Activated CD4-positive, alpha-beta T cell treated with anti-CD3 and anti-CD28 coated beads, Interleukin-2, amount 10 ng/mL, durations not matched to agents 24 days and 14 days (primary cell): ENCODE data around the gene MYCBP2. TPM values are rescaled to one million over a fixed set of nuclear protein-coding genes. Genes with fewer than 3 reads are reported as not detected.

Experiments
- DNase-seq: peaks from one replicate; pipeline ENCODE4 v3.0.0; 2022
- H3K27ac Mint-ChIP-seq: one replicate; pipeline ENCODE4 v1.8.0; 2022; ENCODE audit warnings: mild to moderate bottlenecking, mixed read lengths
- H3K27me3 Mint-ChIP-seq: one replicate; pipeline ENCODE4 v1.8.0; 2022; ENCODE audit warnings: mixed read lengths
- H3K36me3 Mint-ChIP-seq: one replicate; pipeline ENCODE4 v1.8.0; 2022; ENCODE audit warnings: low read depth, mild to moderate bottlenecking, mixed read lengths
- H3K4me1 Mint-ChIP-seq: one replicate; pipeline ENCODE4 v1.8.0; 2021; ENCODE audit warnings: mixed read lengths
- H3K4me3 Mint-ChIP-seq: one replicate; pipeline ENCODE4 v1.8.0; 2022; ENCODE audit warnings: mild to moderate bottlenecking, moderate library complexity, mixed read lengths
- H3K9me3 Mint-ChIP-seq: one replicate; pipeline ENCODE4 v1.8.0; 2021; ENCODE audit warnings: mixed read lengths
- intact Hi-C: fragments of 100-400 bp; cut with micrococcal nuclease; formaldehyde crosslinking; loops from one replicate; pipeline ENCODE4 v1.15.1; 2023
- total RNA-seq: library from RNA; stranded (reverse); gene quantifications from 2 replicates; pipeline ENCODE4 v1.2.3, GENCODE V29; 2022

Gene MYCBP2
- total RNA-seq, 1 donor from 2014 or later, result 119 TPM

DNA sequence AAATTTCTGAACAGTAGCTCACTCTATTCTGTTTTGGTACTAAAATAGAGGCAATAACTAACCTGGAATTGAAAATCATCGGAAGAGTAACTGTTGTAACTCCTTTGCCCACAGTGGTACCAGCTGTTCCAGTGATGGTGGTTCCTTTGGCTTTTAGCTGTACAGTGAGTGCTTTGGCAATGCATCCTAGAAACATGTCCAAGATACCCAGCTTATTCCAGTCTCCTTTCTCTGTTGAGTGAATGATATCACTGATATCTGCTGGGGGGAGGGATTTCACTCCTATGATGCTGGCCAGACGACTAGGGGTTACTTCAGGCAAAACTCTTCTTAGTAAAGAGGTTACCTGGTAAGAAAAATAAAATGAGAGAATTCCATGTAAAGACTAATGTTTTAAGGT is 259.4 kb downstream of the MYCBP2 start:
- no peak overlapping the region for H3K4me3 Mint-ChIP-seq
- peaks cover 41% of the 10 kb centered on the region for H3K36me3 Mint-ChIP-seq
- H3K27ac Mint-ChIP-seq, result no peak overlapping the region
- no peaks in the 10 kb centered on the region for H3K4me1 Mint-ChIP-seq
- no peak for DNase-seq
- no peaks in the 10 kb centered on the region for H3K27me3 Mint-ChIP-seq
- intact Hi-C loops, result no loop called here
- H3K9me3 Mint-ChIP-seq, result no peaks in the 10 kb centered on the region

DNA sequence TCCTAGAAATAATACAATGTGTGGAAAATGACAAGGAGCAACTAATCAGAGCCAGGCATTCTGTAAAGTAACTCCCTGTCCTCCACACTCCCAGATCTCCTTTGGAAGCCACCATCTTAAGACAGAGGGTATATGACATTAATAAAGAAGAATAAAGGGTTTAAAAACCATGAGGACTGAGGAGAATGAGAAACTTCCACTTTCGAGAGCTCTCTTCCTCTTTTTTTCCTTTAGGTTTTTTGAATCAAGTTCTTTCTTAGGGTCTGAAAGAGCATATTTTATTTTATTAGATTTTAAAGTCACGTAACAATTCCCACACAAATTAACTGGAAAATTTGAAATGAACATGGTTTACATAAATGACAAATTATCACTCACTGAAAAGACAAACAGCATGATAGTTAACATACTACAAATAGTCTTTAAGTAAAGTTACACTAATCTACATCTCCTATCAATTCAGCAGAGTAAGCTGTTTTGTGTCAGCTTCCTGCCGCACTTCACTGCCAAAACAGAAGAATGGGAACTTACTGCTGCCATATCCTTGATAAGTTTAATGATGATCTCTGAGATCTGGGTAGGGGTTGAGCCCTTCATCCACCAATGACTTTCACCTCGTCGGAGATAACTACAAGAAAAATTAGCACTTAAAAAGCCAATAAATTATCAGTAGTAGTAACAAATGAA is 261.3 kb downstream of the MYCBP2 start:
- intact Hi-C loops, result no loop called here
- peaks cover 48% of the 10 kb centered on the region for H3K36me3 Mint-ChIP-seq
- no peaks in the 10 kb centered on the region for H3K27me3 Mint-ChIP-seq
- no peaks in the 10 kb centered on the region for H3K4me1 Mint-ChIP-seq
- no peak overlapping the region for H3K4me3 Mint-ChIP-seq
- no peaks in the 10 kb centered on the region for H3K9me3 Mint-ChIP-seq
- no peak for DNase-seq
- H3K27ac Mint-ChIP-seq, result no peak overlapping the region

DNA sequence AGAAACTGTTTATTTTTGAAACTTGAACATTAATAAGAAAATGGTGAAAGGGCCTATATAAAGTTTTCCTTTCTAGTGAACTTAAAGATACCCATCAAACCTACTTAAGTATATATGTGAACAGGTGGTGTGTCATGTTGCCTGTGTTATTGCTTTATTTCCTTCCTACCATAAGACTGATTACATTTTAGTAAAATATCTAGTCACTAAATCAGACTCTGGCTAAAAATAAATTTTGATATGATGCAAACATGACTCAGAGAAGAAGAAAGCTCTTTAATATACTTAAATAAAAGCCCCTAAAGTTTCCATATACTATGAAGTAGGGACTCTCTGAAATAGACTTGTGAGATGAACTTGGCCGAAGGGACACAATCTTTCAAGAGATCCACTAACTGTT is 264.8 kb downstream of the MYCBP2 start:
- H3K36me3 Mint-ChIP-seq, result peaks cover 40% of the 10 kb centered on the region
- no peaks in the 10 kb centered on the region for H3K4me1 Mint-ChIP-seq
- no peaks in the 10 kb centered on the region for H3K27me3 Mint-ChIP-seq
- H3K4me3 Mint-ChIP-seq, result no peak overlapping the region
- no peak overlapping the region for H3K27ac Mint-ChIP-seq
- intact Hi-C loops, result no loop called here
- DNase-seq, result no peak
- H3K9me3 Mint-ChIP-seq, result no peaks in the 10 kb centered on the region

DNA sequence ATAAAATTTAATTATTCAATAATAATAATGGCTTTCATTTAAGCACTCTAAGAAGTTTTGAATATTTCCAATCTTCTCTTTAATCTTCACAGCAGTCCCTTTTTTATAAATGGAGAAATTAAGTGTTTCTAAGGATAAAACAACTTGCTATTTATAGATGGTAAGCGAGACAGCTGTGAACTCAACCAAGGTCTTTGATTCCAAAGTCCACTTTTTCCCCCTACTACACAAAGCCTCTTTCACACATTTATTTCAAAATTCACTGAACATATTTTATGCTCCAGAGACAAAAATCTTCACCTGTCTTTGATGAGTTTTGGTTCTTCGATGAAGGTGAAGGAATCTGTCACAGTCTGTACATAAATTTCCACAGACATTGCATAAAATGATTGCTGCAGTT is 265.5 kb downstream of the MYCBP2 start:
- H3K36me3 Mint-ChIP-seq, result peaks cover 42% of the 10 kb centered on the region
- intact Hi-C loops, result no loop called here
- no peak overlapping the region for H3K27ac Mint-ChIP-seq

DNA sequence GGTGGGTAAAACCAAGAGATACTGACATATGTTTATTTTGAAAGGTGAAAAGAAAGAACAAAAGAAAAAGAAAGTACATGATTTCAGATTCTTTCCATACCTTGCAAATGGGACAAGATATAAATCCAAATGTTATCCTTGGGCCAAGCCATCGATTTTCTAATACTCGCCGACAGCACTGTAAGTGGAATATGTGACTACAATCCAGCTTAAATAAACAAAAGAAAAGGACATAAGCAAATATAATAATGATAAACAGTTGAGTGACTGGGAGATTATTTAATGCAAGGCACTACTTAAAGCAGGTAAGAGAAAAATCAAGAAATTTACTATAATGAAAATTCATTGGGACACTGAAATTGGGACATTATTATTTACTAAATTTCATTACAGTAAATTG is 270.0 kb downstream of the MYCBP2 start:
- H3K36me3 Mint-ChIP-seq, result peaks cover 44% of the 10 kb centered on the region
- no peak for DNase-seq
- intact Hi-C loops, result no loop called here
- H3K27me3 Mint-ChIP-seq, result no peaks in the 10 kb centered on the region
- no peaks in the 10 kb centered on the region for H3K9me3 Mint-ChIP-seq
- peak overlapping the region; percentile 25 for H3K27ac Mint-ChIP-seq
- H3K4me3 Mint-ChIP-seq, result no peak overlapping the region
- no peaks in the 10 kb centered on the region for H3K4me1 Mint-ChIP-seq

More for the DNA sequence above, 265.5 kb downstream of the MYCBP2 start:
- no peak for DNase-seq
- H3K4me3 Mint-ChIP-seq, result no peak overlapping the region
- H3K4me1 Mint-ChIP-seq, result no peaks in the 10 kb centered on the region
- H3K27me3 Mint-ChIP-seq, result no peaks in the 10 kb centered on the region
- no peaks in the 10 kb centered on the region for H3K9me3 Mint-ChIP-seq

DNA sequence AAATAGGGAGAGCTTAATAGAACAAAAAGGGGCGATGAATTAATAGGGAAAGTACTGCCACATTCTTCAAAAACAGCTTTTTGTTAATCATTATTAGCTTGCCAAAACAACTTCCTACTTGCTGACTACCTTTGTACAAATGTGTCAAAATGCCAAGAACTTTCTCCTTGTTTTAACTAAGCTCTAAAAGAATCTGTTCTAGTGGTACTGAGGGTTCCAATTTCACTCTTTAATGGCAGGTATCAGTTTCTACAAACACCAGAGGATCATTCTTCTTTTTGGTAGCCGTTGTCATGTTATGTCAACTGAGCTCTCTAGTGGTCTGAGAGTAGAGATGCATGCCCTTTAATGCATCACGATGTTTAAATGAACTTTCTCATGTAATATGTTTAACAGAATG is 270.5 kb downstream of the MYCBP2 start:
- no peaks in the 10 kb centered on the region for H3K9me3 Mint-ChIP-seq
- H3K27ac Mint-ChIP-seq, result no peak overlapping the region
- peaks cover 43% of the 10 kb centered on the region for H3K36me3 Mint-ChIP-seq
- H3K4me3 Mint-ChIP-seq, result no peak overlapping the region
- H3K4me1 Mint-ChIP-seq, result no peaks in the 10 kb centered on the region
- no peaks in the 10 kb centered on the region for H3K27me3 Mint-ChIP-seq
- no peak for DNase-seq
- intact Hi-C loops, result no loop called here

DNA sequence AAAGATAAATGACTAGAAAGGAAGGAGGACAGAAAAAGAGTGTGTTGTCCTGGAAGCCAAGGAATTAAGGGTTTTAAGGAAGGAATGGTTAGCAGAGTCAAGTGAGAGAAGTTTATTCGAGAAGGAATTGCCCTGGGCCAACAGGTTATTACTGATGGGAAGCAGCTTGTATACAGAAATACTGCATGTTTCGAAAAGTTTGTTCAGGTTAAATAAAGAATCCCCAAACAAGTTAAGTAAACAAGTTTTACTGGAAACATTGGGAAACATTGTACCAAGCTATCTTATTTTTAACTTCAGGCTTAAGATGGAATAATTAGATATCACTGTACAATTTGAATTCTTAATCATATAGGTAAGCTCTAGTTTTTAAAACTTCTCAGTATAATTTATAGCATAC is 271.7 kb downstream of the MYCBP2 start:
- no peak overlapping the region for H3K27ac Mint-ChIP-seq
- H3K9me3 Mint-ChIP-seq, result no peaks in the 10 kb centered on the region
- H3K27me3 Mint-ChIP-seq, result no peaks in the 10 kb centered on the region
- no peak overlapping the region for H3K4me3 Mint-ChIP-seq
- no peak for DNase-seq
- peaks cover 51% of the 10 kb centered on the region for H3K36me3 Mint-ChIP-seq
- intact Hi-C loops, result no loop called here
- no peaks in the 10 kb centered on the region for H3K4me1 Mint-ChIP-seq

DNA sequence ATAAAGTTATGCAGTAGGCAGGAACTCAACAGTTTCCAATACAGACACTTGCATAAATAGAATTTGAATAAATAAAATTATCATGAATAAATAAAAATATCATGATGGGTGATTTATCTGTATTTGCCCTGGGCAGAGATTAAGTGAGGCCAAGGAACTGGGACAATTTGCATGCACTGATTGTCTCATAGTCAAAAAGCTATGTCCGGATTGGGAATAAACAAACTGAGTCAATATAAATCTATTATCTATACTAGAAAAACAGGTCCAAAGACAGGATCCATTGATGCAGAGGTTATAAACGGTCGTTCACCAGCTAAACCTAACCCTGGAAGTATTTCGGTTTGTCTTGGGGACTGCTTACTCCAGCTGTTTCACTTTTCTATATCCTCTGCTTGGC is 273.7 kb downstream of the MYCBP2 start:
- peaks cover 61% of the 10 kb centered on the region for H3K36me3 Mint-ChIP-seq
- H3K4me3 Mint-ChIP-seq, result no peak overlapping the region
- H3K4me1 Mint-ChIP-seq, result no peaks in the 10 kb centered on the region
- no peaks in the 10 kb centered on the region for H3K27me3 Mint-ChIP-seq
- DNase-seq, result no peak
- no peak overlapping the region for H3K27ac Mint-ChIP-seq
- H3K9me3 Mint-ChIP-seq, result no peaks in the 10 kb centered on the region
- intact Hi-C loops, result no loop called here

DNA sequence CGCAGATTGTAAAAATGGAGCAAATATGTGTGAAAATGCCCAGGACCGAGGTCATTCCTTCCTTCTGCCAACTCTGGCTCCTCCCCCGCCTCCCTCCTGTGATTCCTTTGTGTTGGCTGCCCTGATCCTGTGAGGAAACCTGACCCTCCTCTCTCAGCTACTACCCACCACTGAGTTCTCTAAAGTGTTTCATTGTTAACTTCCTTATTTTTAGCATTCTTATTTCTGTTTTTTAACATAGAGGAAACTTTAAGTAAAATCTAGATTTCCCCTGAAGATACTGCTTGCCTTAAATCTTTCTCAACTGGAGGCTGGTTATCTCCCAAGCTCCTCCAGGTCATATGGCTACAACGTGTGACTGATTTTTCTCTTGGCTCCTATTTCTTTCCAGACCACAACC is 278.2 kb downstream of the MYCBP2 start:
- DNase-seq, result no peak
- peaks cover 52% of the 10 kb centered on the region for H3K36me3 Mint-ChIP-seq
- H3K27me3 Mint-ChIP-seq, result no peaks in the 10 kb centered on the region
- peak overlapping the region; percentile 63 for H3K27ac Mint-ChIP-seq
- no peak overlapping the region for H3K4me3 Mint-ChIP-seq
- peaks cover 4% of the 10 kb centered on the region for H3K4me1 Mint-ChIP-seq
- intact Hi-C loops, result no loop called here
- H3K9me3 Mint-ChIP-seq, result no peaks in the 10 kb centered on the region

DNA sequence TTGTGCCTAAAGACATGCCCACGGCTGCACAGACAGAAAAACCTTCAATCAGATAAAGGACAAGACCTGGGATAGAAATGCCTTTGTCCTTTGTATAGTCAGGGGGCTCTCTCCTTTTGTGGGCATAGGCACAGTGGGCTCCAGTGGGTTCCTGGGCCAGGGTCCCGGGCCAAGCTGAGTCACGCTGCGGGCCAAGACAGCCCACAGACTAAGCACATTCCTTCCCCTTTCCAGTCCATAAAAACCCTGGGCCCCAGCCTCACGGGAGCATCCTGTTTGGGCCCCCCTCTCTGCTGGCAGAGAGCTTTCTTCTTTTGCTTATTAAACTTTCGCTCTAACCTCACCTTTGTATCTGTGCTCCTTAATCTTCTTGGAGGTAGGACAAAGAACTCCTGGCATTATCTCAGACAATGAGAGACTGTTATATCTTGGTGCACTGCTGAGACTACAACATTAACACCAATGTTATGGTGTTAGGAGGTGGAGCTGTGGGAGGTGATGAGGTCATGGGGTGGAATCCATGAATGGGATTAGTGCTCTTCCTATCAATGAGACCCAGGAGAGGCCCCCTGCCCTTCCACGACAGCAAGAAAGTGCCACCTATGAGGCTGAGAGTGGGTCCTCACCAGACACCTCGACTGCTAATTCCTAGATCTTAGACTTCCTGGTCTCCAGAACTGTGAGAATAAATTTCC is 279.1 kb downstream of the MYCBP2 start:
- no peak for DNase-seq
- Mint-ChIP-seq H3K36me3 (peaks cover 55% of the 10 kb centered on the region), H3K4me3 (no peak overlapping the region), H3K27me3 (no peaks in the 10 kb centered on the region), H3K27ac (no peak overlapping the region), H3K4me1 (peaks cover 7% of the 10 kb centered on the region), H3K9me3 (no peaks in the 10 kb centered on the region)
- intact Hi-C loops, result no loop called here

DNA sequence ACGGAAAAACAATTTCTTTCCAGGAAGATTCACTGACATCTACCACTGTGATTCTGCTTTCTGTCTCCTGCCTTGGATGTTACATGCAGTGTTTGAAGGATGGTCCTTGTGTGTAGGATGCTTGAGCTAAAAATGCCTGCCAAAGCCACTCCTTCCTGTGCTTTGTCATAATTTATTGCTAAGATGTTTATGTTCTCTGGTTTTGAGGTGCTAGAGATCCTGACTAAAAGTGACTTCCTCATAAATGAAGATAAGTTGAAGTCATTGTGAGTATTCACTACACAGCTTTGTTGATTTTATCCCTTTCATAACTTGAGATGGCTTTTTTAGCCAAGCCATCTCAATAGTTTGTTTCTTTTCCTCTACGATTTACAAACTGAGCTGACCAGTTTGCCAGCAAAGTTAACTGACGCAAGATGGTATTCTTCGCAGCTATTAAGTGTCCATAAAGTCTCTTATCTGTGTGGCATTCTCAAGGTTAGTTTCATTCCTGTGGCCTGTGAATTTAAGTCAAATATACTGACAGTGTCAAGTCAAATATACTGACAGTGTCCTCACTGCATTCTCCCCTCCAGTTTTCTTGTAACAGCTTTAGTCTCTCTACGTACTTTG is 284.2 kb downstream of the MYCBP2 start:
- Mint-ChIP-seq H3K27me3 (no peaks in the 10 kb centered on the region), H3K27ac (no peak overlapping the region), H3K4me1 (peaks cover 11% of the 10 kb centered on the region), H3K36me3 (peaks cover 23% of the 10 kb centered on the region), H3K4me3 (no peak overlapping the region), H3K9me3 (no peaks in the 10 kb centered on the region)
- intact Hi-C loops, result no loop called here
- no peak for DNase-seq

DNA sequence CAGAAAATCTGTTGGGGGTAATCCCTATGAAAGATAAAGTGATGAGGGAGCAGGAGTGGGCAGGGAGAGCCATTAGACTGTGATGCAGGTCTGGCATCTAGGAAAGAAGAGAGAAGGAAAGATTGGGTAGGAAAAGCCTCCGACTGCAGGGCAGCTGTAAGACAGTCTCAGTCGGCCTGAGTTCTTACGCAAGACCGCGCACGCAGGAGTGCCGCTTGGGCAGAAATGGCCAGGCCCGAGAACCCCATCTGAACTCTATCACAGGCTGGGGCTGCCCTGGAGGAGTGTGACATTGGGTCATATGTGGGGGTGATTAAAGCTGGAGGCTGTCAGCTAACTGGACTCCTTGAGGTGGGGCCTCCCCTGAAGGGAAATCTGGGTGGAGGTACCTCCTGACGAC is 286.1 kb downstream of the MYCBP2 start:
- DNase-seq, result no peak
- Mint-ChIP-seq H3K4me3 (no peak overlapping the region), H3K27me3 (no peaks in the 10 kb centered on the region), H3K27ac (no peak overlapping the region), H3K4me1 (peaks cover 6% of the 10 kb centered on the region), H3K36me3 (peaks cover 11% of the 10 kb centered on the region), H3K9me3 (peaks cover 6% of the 10 kb centered on the region)
- intact Hi-C loops, result no loop called here

DNA sequence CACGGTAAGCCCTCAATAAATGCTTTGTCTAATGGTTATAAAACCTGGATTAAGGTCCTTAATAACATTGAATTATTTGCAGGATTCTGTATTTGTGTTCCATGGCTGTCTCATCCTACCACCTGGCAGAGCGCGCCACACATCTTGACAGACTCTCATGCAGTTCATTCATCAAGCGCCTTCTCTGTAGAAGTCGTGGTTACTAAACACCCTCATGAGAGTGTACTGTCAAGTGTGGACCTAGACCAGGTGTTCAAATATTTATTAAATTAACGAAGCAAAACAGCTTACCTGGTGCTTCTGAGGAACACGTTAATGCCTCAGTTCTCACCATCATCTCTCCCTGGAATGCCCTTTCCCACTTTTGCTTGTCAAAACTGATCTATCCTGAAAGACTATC is 286.8 kb downstream of the MYCBP2 start:
- H3K27me3 Mint-ChIP-seq, result no peaks in the 10 kb centered on the region
- H3K27ac Mint-ChIP-seq, result no peak overlapping the region
- peaks cover 6% of the 10 kb centered on the region for H3K9me3 Mint-ChIP-seq
- peaks cover 7% of the 10 kb centered on the region for H3K36me3 Mint-ChIP-seq
- intact Hi-C loops, result no loop called here
- no peak overlapping the region for H3K4me3 Mint-ChIP-seq
- DNase-seq, result no peak
- H3K4me1 Mint-ChIP-seq, result peaks cover 6% of the 10 kb centered on the region

DNA sequence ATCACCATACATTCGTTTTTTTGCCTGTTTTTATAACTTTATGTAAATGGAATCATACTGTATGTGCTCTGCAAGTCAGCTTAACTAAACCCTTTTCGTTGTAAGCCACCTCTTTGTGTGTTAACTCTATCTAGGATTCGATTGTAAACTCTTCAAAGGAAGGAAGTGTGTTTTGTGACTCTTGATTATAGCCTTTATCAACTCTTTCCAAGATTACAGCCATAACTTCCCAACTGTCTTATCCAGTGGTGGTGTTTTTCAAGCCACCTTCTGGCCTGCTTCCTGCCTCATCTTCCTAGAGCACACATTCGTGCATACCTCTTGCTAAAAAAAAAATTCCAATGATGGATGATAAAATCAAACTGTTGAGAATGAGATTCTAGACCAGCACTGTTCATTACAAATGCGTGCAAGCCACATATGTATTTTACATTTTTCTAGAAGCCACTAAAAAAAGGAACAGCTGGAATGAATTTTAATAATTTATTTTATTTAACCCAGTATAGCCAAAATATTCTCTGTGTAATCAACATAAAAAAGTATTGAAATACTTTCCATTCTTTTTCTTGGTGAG is 287.9 kb downstream of the MYCBP2 start:
- no peaks in the 10 kb centered on the region for H3K27me3 Mint-ChIP-seq
- peaks cover 12% of the 10 kb centered on the region for H3K4me1 Mint-ChIP-seq
- H3K36me3 Mint-ChIP-seq, result peaks cover 4% of the 10 kb centered on the region
- DNase-seq, result no peak
- intact Hi-C loops, result no loop called here
- peaks cover 6% of the 10 kb centered on the region for H3K9me3 Mint-ChIP-seq
- no peak overlapping the region for H3K4me3 Mint-ChIP-seq
- H3K27ac Mint-ChIP-seq, result no peak overlapping the region
